Ovary (tissue), 9 donors: ENCODE data around the gene PPP5C. TPM values are rescaled to one million over a fixed set of nuclear protein-coding genes. Genes with fewer than 3 reads are reported as not detected.
"Not testable (repeated sequence)": the region's sequence is repeated elsewhere in the genome, so short reads cannot be mapped to it uniquely, and the experiment has no call there.

ENCODE experiments used
- DNase-seq, 5 donors: peaks; one replicate each; pipeline ENCODE4 v3.0.0-alpha.2; 2019 to 2020
- H3K27ac ChIP-seq, 2 donors: fragments of 200-600 bp; one replicate each; pipeline versions ENCODE4 v1.5.1 to v1.8.0; 2019 to 2022
- H3K27me3 ChIP-seq: fragments of 200-600 bp; one replicate; pipeline ENCODE4 v1.8.0; 2022
- H3K36me3 ChIP-seq: fragments of 200-600 bp; sonication (generic); one replicate; pipeline ENCODE4 v1.5.1; 2019
- H3K4me1 ChIP-seq: one replicate; pipeline ENCODE4 v1.8.1; 2013; ENCODE audit warnings: mild to moderate bottlenecking, moderate library complexity; ENCODE audit not compliant: insufficient read depth
- H3K4me3 ChIP-seq: fragments of 200-600 bp; sonication (generic); one replicate; pipeline ENCODE4 v1.5.1; 2017
- H3K9me3 ChIP-seq, 2 donors: fragments of 200-600 bp in 1 of 2; sonication (generic) in 1 of 2; one replicate each; pipeline versions ENCODE4 v1.5.1 to v1.8.1; 2013 to 2019; ENCODE audit warnings: mild to moderate bottlenecking in 1 of 2, moderate library complexity in 1 of 2
- CTCF ChIP-seq, 3 donors: fragments of 450-650 bp in 2 of 3; fragments of 200-600 bp in 1 of 3; IDR thresholded peaks; one replicate each; pipeline versions ENCODE4 v1.5.1 to v1.8.0; 2016 to 2022; ENCODE audit warnings: antibody characterized with exemption in 3 of 3, mild to moderate bottlenecking in 1 of 3
- EP300 ChIP-seq: sonication (generic); formaldehyde crosslinking; IDR thresholded peaks from one replicate; pipeline ENCODE4 v1.6.1; 2017; ENCODE audit warnings: antibody characterized with exemption
- POLR2A ChIP-seq: fragments of 450-650 bp; IDR thresholded peaks from one replicate; pipeline ENCODE4 v1.6.1; 2017; ENCODE audit warnings: antibody characterized with exemption, mild to moderate bottlenecking, moderate library complexity
- WGBS, 3 donors: extraction: QIAGEN DNeasy Blood & Tissue Kit in 1 of 3; methylation state at CpG; one replicate each; pipeline versions ENCODE4 v1.1.5 to v1.1.7; 2013 to 2017; 5-methylcytosine and 5-hydroxymethylcytosine counted together
- intact Hi-C, 4 donors: fragments of 100-400 bp; cut with DNase I; formaldehyde crosslinking; loops; one replicate each; pipeline versions ENCODE4 v1.11.0 to v1.15.1; 2022 to 2023
- polyA plus RNA-seq, 2 donors: library from polyadenylated mRNA; stranded (reverse); fragments of 200-250 nt in 1 of 2; fragments of 350-450 nt in 1 of 2; fragmentation: Illumina TruSeq in 1 of 2; extraction: RNeasy Lipid Tissue Mini Kit (QIAGEN cat#74804) in 1 of 2; gene quantifications; one replicate each; pipeline ENCODE4 v1.2.3, GENCODE V29; 2013 to 2014
- total RNA-seq, 7 donors: library from RNA; depleted of rRNA in 2 of 7; stranded (reverse); fragments of >200 nt in 2 of 7; fragmentation: NEBNext Ultra II Directional in 3 of 7; extraction: Animal tissue kit (Norgen Biotek cat#: 25700) in 3 of 7; gene quantifications; one replicate each; pipeline versions ENCODE4 v1.1.0 to v1.2.4, GENCODE V29; 2016 to 2023
- donor health status: DM: no; HTN: no; CAD: no; lungs with moderate emphysema.
- donor health status: DM: no; HTN: no; CAD: no.
- donor health status: Bipolar disorder and iron deficiency.
- donor health status: DM: yes; HTN: yes; CAD: no.
- donor health status: DM: no; HTN: no; CAD: no.
- donor health status: DM: yes; HTN: yes; CAD: no.

PPP5C gene
- total and polyA plus RNA-seq, 9 donors = 33.1 to 79.2 (median 45.3) TPM

- TF ChIP-seq CTCF (IDR thresholded peaks at IDR 0.05) = no peak
- TF ChIP-seq POLR2A = no peak
- TF ChIP-seq EP300 = no peak
- no peaks in the 10 kb centered on the region for H3K9me3 ChIP-seq
- no peak overlapping the region for H3K27ac ChIP-seq
- H3K4me1 ChIP-seq = no peaks in the 10 kb centered on the region
- no peak for DNase-seq
- no peaks in the 10 kb centered on the region for H3K36me3 ChIP-seq
- intact Hi-C loops = no loop called here
- no peaks in the 10 kb centered on the region for H3K27me3 ChIP-seq
- no peak overlapping the region for H3K4me3 ChIP-seq
- 78 to 83% (median 78%) methylated on average over 2 of the region's 2 CpGs for WGBS, 3 donors
Measured at GRCh38 chr19:46317339-46317738, 29.5 kb upstream of the PPP5C start.

GRCh38 chr19:46319613-46320012, 27.3 kb upstream of the PPP5C start:
- Histone ChIP-seq H3K36me3 (no peaks in the 10 kb centered on the region), H3K27ac (no peak overlapping the region), H3K27me3 (no peaks in the 10 kb centered on the region), H3K4me1 (no peaks in the 10 kb centered on the region), H3K9me3 (no peaks in the 10 kb centered on the region), H3K4me3 (no peak overlapping the region)
- DNase-seq = no peak
- TF ChIP-seq CTCF (IDR thresholded peaks at IDR 0.05) (no peak), POLR2A (no peak)
- intact Hi-C loops = no loop called here
- 82 to 91% (median 83%) methylated on average over 6 of the region's 6 CpGs for WGBS, 3 donors

GRCh38 chr19:46320559-46320958, 26.3 kb upstream of the PPP5C start:
- no peak overlapping the region for H3K4me3 ChIP-seq
- 93 to 97% (median 94%) methylated on average over 5 of the region's 5 CpGs for WGBS, 3 donors
- H3K27ac ChIP-seq = no peak overlapping the region
- no peaks in the 10 kb centered on the region for H3K9me3 ChIP-seq
- no peaks in the 10 kb centered on the region for H3K4me1 ChIP-seq
- intact Hi-C loops = no loop called here
- H3K27me3 ChIP-seq = no peaks in the 10 kb centered on the region
- no peak for DNase-seq
- TF ChIP-seq POLR2A = no peak
- no peak for TF ChIP-seq EP300
- TF ChIP-seq CTCF (IDR thresholded peaks at IDR 0.05) = no peak
- no peaks in the 10 kb centered on the region for H3K36me3 ChIP-seq

- Histone ChIP-seq H3K27ac (no peak overlapping the region), H3K27me3 (no peaks in the 10 kb centered on the region), H3K4me3 (no peak overlapping the region), H3K4me1 (no peaks in the 10 kb centered on the region), H3K36me3 (no peaks in the 10 kb centered on the region), H3K9me3 (no peaks in the 10 kb centered on the region)
- TF ChIP-seq CTCF (IDR thresholded peaks at IDR 0.05) (no peak), POLR2A (no peak), EP300 (no peak)
- 85 to 91% (median 91%) methylated on average over 12 of the region's 12 CpGs for WGBS, 3 donors
- DNase-seq = no peak
- intact Hi-C loops = no loop called here
Measured at GRCh38 chr19:46321653-46322052, 25.2 kb upstream of the PPP5C start.

- 92 to 95% (median 94%) methylated on average over 9 of the region's 9 CpGs for WGBS, 3 donors
Measured at GRCh38 chr19:46323227-46323626, 23.7 kb upstream of the PPP5C start.

More at GRCh38 chr19:46323227-46323626, 23.7 kb upstream of the PPP5C start:
- H3K4me3 ChIP-seq, intact Hi-C loops, H3K4me1 ChIP-seq, DNase-seq, H3K9me3 ChIP-seq, H3K36me3 ChIP-seq, H3K27me3 ChIP-seq, H3K27ac ChIP-seq: not testable (repeated sequence)
